HG03039 (cell line): ENCODE data around the gene UPP2.

ENCODE experiments used
- ATAC-seq: cut with Tn5 transposase; IDR thresholded peaks from one replicate; pipeline ENCODE4 v1.9.1; 2021; ENCODE audit warnings: mild to moderate bottlenecking, moderate library complexity; ENCODE audit not compliant: unreplicated experiment

The UPP2 gene

DNA sequence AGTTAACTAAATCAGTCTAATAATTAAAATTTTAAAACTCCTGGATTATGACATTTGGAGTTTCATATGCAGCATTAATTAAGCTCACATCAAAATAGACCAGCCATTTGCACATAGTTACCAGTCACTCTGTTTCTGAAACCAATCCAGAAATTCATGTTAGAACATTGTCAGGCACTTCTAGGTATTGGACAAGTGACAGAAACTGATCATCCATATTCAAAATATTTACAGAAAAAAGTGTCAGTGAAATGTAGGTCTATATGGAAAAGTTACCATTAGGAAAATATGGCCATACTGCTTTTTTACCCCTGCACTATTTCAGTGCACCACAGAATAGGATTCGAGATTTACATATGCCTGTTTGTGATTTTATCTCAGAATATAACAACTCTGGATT, 33.4 kb downstream of the UPP2 start:
- ATAC-seq, result no peak

DNA sequence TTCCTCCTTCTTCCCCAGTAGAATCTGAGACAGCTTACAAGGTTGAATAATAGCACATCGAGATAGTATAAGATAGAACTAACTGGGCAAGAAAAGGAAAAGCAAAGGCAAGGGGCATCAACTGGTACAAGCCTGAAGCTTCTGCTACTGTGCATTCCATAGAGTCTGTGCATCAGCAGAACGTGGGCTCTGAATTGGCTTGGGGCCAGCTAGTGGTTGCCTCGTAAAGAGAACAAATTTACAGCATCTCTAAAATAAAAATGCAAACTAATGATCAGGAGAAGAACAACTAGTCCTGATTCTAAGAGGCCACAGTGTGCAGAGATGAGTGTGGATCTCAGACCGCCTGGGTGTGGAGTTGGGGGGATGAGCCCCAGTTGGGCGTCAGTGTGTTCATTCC, 36.6 kb downstream of the UPP2 start:
- ATAC-seq, result no peak

DNA sequence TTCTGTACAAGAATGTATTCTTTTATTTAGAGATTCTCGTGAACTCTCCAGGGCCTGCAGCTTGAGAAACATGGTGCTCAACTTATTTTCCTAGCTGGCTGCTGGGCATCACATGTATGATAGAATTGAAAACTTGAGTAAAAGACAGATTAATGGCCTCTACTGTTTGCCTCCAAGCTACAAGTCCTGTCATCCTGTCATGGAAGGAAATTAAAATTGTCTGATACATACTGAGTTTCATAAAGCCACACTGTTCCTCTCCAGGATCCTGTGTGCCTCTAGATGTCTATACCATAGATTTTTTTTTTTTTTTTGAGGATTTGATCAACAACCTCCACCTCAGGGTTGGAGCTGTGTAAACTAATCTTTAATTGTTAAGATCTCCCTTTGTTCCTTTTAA, 38.5 kb downstream of the UPP2 start:
- no peak for ATAC-seq

DNA sequence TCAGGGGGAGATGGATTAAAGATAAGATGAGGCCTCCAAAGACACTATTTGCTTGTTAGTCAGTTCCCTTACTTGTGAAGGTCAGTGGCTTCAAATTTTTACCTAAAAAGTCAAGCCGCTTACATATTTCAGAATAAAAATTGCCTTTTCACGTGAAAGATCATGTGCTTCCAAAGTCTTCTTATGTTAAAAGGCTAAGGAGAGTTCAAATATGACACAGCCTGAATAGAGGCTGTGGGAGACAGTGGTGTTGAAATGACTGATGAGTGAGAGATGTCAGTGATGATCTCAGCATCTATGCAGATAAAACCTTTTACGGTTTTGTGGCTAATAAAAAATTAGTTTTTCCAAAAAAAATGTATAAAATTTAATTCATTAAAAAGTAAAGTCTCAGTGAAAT, 40.5 kb downstream of the UPP2 start:
- ATAC-seq, result no peak

DNA sequence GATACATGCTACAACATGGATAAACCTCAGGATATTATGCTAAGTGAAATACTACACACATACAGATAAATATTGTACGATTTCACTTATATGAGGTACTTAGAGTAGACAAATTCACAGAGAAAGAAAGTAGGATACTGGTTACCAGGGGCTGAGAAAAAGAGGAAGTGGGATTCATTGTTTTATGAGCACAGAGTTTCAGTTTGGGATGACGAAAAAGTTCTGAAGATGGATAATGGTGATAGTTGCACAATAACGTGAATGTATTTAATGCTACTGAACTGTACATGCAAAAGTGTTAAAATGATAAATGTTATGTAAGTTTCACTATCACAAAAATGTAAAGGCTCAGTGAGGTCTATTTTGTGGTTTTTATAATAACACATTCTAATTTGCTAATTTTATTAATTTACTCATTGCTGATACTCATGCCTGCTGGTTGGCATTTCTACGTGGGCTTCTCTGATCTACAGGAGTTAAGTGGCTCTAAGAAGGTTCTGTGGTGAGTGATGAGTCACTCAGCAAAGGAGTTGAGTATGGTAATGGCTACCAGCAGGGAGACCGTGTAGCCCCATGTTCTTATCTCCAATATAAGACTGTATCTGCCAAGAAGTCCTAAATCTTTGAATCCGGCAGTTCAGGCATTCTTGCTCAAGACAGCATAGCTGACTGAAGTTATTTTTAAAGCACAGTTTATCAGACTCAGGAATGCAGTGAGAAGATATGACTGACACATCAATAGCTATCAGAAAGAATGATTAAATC, 41.1 kb downstream of the UPP2 start:
- no peak for ATAC-seq

DNA sequence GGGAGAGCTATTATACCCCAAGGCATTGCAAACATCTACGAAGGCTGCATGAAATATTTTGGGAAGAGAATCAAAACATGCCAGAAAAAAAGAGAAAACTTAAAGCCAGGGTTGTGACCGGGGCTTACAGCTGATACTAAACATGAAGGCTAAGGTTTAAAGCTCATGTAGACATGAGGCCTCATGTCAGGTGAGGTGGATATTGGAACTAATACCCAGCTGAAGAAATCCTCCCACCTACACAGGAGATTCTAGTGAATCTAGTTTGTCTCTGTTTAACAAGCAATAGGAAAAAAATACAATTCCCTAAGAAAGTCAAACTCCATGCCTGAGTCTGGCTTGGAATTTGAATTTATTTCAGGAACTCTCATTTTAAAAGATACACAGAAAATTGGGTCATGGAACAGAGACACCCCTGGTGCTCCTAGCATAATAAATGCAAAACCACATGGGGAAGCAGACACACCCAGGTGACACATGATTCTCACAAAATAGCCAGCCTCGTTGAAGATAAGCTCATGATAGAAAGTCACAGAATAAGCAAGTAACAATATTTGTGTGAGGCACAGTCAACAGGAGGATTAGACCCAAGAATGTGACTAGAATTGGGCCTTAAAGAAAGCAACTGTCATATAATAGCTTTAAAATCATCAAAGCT, 42.2 kb downstream of the UPP2 start:
- no peak for ATAC-seq

DNA sequence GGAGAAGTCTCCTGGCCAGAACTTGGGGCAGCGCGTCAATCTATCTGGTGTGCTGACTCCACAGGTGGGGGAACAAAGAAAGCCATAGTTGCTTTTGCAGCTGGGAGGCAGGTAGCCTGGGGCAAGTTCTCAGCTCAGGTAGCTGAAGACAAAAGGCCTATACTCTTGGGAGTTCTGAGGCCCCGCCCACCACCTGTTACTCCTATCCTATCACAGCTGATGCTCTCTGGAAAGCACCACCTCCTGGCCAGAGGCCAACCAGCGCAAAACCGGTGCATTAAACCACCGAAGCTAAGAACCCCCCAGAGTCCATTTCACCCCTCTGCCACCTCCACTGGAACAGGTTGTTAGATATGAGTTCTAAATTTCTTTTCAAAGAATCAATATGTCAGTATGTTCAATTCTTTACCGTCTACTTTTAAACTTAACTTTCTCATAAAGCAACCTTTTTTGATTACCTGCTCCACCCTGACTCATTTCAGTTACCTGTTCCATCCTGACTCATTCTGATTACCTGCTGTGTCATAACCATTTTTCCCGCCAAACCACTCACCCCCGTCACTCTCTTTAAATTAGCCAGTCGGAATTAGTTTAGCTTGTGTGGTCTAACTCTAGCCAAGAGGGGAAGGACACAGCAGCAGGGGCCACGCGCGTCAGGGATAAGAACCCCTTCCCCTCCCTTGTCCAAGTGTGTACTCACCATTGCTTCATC, 43.4 kb downstream of the UPP2 start:
- no peak for ATAC-seq

DNA sequence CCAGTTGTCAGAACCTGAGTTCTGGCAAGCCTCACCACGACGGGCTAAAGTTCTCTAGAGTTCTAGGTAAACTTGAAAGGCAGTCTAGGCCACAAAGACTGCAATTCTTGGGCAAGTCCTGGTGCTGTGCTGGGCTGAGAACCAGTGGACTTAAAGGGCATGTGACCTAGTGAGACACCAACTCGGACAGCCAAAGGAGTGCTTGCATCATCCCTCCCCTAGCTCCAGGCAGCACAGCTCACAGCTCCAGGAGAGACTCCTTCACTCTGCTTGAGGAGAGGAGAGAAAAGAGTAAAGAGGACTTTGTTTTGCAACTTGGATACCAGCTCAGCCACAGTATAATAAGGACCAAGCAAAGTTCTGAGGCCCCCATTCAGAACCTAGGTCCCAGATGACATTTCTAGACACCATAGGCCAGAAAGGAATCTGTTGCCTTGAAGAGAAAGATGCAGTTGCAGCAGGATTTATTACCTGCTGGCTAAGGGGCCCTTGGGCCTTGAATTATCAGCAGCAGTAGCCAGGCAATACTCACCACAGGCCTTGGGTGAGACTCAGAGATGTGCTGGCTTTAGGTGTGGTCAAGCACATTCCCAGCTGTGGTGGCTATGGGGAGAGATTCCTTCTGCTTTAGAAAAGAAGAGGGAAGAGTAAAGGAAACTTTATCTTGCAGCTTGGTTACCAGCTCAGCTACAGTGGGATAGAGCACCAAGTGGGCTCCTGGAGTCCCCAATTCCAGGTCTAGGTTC, 51.8 kb downstream of the UPP2 start:
- no peak for ATAC-seq

DNA sequence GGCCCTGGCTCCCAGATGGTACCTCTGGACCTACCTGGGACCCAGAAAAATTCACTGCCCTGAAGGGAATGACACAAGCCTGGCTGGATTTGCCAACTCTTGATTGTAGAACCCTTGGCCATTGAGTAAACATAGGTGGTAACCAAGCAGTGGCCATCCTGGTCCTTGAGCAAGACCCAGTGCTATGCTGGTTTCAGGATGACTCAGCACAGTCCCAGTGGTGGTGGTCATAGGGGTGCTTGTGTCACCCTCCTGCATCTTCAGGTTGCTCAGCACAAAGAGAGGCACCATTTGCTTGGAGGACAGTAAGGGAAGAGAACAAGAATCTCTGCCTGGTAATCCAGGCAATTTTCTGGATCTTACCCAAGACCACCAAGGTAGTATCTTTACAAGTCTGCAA, 52.9 kb downstream of the UPP2 start:
- no peak for ATAC-seq

DNA sequence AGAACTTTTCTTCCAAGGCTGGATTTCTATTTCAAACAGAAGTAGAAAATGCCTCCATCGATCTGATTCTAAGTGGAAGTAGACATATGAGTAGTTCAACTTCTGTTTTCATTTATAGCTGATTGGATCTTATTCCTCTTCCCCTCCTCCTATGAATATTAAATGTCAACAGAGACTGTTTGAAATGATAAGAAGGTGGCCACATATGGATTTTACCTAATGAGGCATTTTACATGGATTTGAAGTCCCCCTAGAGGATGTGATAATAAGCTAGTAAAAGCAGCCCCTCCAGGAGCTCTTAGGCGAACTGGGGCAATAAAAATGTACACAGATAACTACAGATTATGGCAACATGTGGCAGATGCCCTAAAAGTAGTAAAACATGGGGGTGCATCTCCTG, 71.0 kb downstream of the UPP2 start:
- no peak for ATAC-seq

DNA sequence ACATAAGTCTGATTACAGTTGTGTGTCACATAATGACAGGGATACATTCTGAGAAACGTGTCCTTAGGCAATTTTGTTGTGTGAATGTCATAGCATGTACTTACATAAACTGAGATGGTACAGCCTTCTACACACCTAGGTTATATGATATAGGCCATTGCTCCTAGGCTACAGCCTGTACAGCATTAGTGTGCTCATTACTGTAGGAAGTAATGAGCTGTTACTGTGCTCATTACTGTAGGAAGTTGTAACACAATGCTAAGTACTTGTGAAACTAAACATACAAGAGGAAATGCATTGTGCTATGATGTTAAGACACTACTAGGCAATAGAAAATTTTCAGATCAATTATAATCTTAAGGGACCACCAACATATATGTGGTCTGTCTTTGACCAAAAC, 72.8 kb downstream of the UPP2 start:
- no peak for ATAC-seq

DNA sequence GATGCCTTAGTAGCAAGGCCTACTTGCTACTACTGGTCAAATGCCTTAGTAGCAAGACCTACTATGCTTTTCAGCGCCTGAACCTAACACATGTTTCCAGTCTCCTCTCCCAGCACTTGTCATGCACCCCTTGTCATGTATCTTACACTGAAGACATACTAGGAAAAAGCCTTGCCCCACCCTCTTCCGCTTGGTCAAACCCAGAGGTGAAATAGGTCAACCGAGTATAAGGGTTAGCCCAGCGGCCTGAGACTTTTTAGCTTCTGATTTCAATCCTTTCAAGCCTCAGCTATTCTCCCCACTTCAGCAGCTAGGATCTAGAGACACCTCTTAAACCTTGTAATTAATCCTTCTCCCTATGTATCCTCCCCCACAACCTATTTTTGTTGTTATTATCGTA, 73.3 kb downstream of the UPP2 start:
- ATAC-seq, result no peak

DNA sequence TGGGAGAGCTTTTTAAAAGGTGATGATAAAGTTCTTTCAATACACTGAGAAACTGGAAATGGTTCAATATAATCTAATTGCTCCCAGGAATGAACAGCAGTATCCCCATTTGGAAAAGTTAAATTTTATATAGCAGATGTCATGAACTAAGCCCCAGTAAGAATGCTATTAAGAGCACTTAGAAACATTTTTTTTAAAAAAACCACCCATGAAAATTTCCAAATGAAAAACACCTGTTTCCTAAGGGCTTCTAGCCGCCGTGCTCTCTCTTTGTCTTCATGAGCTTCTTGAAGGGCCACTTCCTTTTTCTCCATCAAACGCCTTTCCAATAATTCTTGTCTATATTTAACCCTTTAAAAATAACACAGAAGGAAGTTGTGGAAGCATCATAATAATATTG, 77.0 kb downstream of the UPP2 start:
- ATAC-seq, result no peak

DNA sequence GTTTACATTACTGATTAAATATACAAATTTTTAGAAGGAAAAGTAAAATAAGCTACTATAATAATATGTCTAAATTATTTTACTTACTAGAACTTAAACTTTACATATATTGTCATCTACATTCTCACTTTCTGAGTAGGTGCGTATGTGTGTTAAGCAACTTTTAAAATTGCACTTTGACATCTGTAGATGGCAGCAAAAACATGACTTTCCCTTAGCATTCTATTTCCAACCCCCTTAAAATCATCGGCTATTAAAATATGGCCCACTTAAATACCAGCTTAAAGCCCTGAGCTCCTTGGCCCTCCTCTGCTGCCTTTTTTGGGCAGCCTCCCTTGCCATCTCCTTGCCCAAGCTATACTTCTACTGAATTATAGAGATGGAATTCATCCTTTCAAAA, 78.0 kb downstream of the UPP2 start:
- ATAC-seq, result no peak

DNA sequence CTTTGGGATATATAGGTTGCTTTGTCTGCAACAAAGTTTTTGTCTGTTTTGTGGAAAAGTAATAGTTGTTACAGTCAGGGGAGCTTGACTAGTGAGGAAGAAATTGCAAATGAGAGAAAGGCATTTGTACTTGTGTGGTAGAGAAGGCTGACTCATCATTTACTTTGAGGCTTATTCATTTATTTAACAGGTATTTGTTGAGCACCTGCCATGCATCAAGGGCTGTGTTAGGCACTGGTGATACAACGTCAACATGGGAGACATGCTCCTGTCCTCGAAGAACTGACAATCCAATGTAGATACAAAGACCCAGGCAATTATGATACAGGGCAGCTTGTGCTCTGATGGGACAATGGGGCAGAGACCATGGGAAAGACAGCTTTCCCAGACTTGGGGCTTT, 79.5 kb downstream of the UPP2 start:
- no peak for ATAC-seq

DNA sequence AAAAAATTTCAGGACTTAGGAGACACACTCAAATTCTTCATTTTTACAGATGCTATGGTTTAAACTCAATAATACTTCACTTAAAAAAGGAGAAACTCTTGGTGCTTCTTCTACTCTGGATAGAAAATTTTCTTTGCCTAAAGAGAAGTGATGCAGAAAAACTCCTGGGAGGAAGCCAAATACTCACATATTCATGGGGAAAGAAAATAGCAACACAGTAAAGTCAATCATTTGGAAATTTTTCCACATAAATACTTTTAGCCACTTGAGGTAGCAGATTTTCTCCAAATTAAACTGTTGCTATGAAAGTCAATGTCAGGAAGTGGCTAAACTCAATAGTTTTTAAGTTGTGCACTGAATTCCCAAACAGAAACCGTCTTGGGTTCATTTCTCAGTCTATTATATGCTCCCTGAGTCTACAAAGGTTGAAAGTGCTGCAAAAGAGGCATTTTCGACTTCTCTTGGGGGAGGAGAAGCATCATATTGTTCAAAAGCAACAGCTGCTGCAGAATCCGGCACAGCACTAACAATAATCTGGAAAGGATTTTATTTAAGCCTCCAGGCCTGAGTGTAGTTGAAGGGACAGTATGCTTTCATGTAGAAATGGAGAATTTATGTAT, 81.1 kb downstream of the UPP2 start:
- ATAC-seq, result no peak

DNA sequence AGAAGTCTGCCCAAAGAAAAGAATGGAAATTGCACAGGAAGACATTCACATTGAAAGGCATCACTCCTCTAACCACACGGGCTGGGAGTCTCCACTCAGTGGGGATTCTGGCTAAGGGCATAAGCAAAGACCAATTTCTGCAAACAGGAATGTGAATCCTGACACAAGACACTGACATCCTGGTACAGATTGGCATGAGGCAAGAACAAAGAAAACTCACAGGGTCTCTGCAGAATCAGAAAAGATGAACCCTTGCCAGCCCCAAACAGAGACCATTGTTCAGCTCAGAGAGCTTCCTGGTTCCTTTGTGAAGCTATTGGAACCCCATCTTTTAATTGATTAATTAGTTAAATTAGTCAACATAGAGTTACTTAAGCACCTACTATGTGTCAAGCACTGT, 82.3 kb downstream of the UPP2 start:
- ATAC-seq, result no peak

DNA sequence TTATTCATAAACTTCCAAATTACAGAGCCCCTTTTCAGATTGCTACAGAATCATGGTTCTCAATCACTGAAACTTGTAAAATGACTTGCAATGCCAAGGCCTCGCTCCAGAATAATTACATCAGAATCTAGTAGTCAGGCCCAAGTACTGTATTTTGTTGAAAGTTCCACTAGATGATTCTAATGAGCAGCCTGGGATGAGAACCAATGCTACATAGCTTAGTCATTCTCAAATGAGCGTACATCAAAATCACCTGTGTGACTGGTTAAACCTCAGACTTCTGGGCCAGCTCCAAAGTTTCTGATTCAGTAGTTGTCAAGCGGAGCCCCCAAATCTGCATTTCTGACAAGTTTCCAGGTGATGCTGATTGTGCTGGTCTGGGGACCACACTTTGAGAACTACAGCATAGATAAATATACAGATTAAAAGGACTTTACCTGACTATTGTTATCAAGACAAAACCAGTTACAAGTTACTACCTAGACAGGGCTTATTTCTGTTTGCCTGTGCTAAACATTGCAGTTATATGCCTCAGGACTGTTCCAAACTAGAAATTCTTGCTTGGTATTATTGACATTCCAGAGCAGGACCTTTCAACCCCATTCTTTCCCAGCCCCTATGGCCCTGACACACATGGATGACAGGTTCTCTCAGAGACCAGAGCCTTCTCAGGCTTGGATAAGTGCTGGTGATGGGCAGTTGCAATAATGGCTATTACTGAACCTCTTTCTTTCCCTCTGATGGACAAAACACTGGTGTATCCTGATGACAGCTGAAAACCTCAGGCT, 83.1 kb downstream of the UPP2 start:
- no peak for ATAC-seq
